Neural crest cell (in vitro differentiated cells): Measurements from ENCODE around the gene OR4F6. TPM values are rescaled to one million over a fixed set of nuclear protein-coding genes. Genes with fewer than 3 reads are reported as not detected.

Experiments
- DNase-seq: peaks from one replicate; pipeline ENCODE4 v3.0.0; 2021; ENCODE audit warnings: low read depth, mixed read lengths, low spot score
- H3K27ac Mint-ChIP-seq: one replicate; pipeline ENCODE4 v1.8.0; 2021; ENCODE audit warnings: mild to moderate bottlenecking, mixed read lengths; ENCODE audit not compliant: unreplicated experiment
- H3K27me3 Mint-ChIP-seq: 2 replicates; pipeline ENCODE4 v1.8.0; 2021; ENCODE audit warnings: low read depth, mild to moderate bottlenecking, mixed read lengths
- H3K36me3 Mint-ChIP-seq: 2 replicates; pipeline ENCODE4 v1.8.0; 2021; ENCODE audit warnings: low read depth, mild to moderate bottlenecking, mixed read lengths
- H3K4me1 Mint-ChIP-seq: 2 replicates; pipeline ENCODE4 v1.8.0; 2021; ENCODE audit warnings: mixed read lengths
- H3K4me3 Mint-ChIP-seq: one replicate; pipeline ENCODE4 v1.8.0; 2021; ENCODE audit warnings: mild to moderate bottlenecking, mixed read lengths
- H3K9me3 Mint-ChIP-seq: 2 replicates; pipeline ENCODE4 v1.8.0; 2021; ENCODE audit warnings: mixed read lengths
- CTCF ChIP-seq: fragments of 200-600 bp; sonication (generic); conservative IDR thresholded peaks from 2 replicates; pipeline ENCODE4 v1.5.0; 2021; ENCODE audit warnings: antibody characterized with exemption, mild to moderate bottlenecking
- total RNA-seq: library from RNA; stranded (reverse); gene quantifications from 2 replicates; pipeline ENCODE4 v1.2.1, GENCODE V29; 2021

Gene OR4F6
- total RNA-seq, 1 donor from 2014 or later = not detected

DNA sequence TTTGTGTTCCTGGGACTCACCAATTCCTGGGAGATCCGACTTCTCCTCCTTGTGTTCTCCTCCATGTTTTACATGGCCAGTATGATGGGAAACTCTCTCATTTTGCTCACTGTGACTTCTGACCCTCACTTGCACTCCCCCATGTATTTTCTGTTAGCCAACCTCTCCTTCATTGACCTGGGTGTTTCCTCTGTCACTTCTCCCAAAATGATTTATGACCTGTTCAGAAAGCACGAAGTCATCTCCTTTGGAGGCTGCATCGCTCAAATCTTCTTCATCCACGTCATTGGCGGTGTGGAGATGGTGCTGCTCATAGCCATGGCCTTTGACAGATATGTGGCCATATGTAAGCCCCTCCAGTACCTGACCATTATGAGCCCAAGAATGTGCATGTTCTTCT lies 25.5 kb downstream of the OR4F6 start:
- no peak overlapping the region for H3K4me3 Mint-ChIP-seq
- peaks cover 7% of the 10 kb centered on the region for H3K9me3 Mint-ChIP-seq
- H3K4me1 Mint-ChIP-seq = no peaks in the 10 kb centered on the region
- no peak for TF ChIP-seq CTCF
- peaks cover 79% of the 10 kb centered on the region for H3K27me3 Mint-ChIP-seq
- DNase-seq = no peak
- H3K36me3 Mint-ChIP-seq = no peaks in the 10 kb centered on the region
- no peak overlapping the region for H3K27ac Mint-ChIP-seq

GRCh38 chr15:101841656-101842055 lies 38.3 kb downstream of the OR4F6 start:
- Mint-ChIP-seq H3K27me3 (peaks cover 39% of the 10 kb centered on the region), H3K36me3 (no peaks in the 10 kb centered on the region), H3K9me3 (peaks cover 4% of the 10 kb centered on the region), H3K4me3 (no peak overlapping the region), H3K4me1 (no peaks in the 10 kb centered on the region), H3K27ac (no peak overlapping the region)
- TF ChIP-seq CTCF = no peak
- DNase-seq = no peak

GRCh38 chr15:101844916-101845315 lies 41.6 kb downstream of the OR4F6 start:
- Mint-ChIP-seq H3K36me3 (no peaks in the 10 kb centered on the region), H3K27ac (no peak overlapping the region), H3K4me3 (no peak overlapping the region), H3K27me3 (peaks cover 38% of the 10 kb centered on the region), H3K9me3 (no peaks in the 10 kb centered on the region), H3K4me1 (no peaks in the 10 kb centered on the region)
- no peak for TF ChIP-seq CTCF
- no peak for DNase-seq

DNA sequence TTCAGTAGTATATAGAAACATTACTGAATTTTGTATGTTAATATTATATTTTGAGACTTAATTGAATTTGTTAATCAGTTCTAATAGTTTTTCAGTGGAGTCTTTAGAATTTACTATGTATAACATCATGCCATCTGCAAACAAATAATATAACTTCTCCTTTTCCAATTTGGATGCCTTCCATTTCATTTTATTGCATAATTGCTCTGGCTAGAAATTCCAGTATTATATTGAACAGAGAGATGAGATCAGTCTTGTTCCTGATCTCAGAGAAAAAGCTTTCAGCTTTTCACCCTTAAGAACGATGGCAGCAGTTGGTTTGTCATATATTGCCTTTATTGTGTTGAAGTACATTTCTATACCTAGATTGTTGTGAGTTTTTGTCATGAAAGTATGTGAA lies 49.0 kb downstream of the OR4F6 start:
- H3K9me3 Mint-ChIP-seq = no peaks in the 10 kb centered on the region
- H3K27me3 Mint-ChIP-seq = peaks cover 6% of the 10 kb centered on the region
- no peak overlapping the region for H3K4me3 Mint-ChIP-seq
- DNase-seq = no peak
- no peak for TF ChIP-seq CTCF
- no peak overlapping the region for H3K27ac Mint-ChIP-seq
- H3K36me3 Mint-ChIP-seq = no peaks in the 10 kb centered on the region
- no peaks in the 10 kb centered on the region for H3K4me1 Mint-ChIP-seq

Other genes starting within 250 kb of the OR4F6 start
- 50.7 and 54.2 TPM in 2 replicates for gene TM2D3, start 151.1 kb upstream of the OR4F6 start, total RNA-seq
- gene TARS3, start 79.0 kb upstream of the OR4F6 start, total RNA-seq = 17.7 and 18.1 TPM in 2 replicates
- gene OR4F15, start 8.7 kb downstream of the OR4F6 start, total RNA-seq = not detected in 2 replicates